Cerebellar cortex (tissue), 1 donor: ENCODE results near the gene GAS7.
"Not testable (repeated sequence)": the region's sequence is repeated elsewhere in the genome, so short reads cannot be mapped to it uniquely, and the experiment has no call there.

Source experiments
- DNase-seq: peaks from one replicate; pipeline ENCODE4 v3.0.0-alpha.2; 2015; ENCODE audit warnings: low spot score

Gene GAS7

DNA sequence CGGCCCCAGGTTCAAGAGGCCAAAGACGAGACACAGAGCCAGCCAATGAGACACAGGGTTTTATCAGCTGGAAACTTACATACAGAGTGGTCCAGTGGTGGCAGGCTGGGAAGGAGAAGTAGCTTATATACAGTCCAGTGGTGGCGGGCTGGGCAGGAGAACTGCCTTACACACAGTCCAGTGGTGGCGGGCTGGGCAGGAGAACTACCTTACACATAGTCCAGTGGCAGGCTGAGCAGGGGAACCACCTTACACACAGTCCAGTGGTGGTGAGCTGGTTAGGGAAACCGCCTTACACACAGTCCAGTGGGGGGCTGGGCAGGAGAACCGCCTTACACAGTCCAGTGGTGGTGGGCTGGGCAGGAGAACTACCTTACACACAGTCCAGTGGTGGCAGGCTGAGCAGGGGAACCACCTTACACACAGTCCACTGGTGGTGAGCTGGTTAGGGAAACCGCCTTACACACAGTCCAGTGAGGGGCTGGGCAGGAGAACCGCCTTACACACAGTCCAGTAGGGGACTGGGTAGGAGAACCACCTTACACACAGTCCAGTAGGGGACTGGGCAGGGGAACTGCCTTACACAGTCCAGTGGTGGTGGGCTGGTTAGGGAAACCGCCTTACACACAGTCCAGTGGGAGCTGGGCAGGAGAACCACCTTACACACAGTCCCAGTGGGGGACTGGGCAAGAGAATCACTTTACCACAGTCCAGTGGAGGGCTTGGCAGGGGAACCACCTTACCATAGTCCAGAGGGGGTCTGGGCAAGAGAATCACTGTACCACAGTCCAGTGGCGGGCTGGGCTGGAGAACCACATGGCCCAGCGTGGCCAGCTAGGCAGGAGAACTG, 90.9 kb downstream of the GAS7 start:
- DNase-seq: no peak

DNA sequence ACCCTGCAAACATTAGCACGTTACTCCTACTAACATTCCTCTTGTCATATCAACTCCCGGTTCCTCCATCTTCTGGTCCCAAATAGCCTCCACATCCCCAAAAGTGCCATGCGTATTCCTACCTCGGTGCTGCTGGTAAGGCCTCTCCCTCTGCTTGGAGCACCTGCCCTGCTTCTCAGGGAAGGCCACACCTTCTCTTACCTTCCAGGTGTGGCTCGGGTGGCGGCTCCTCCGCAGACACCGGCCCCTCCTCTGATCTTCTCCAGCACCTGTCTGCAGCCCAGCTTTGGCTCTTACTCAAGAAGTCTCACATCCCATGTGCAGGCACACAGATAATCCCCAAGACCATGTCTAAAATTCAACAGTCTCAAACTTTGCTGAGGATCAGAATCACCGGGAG, 92.3 kb downstream of the GAS7 start:
- DNase-seq: no peak

DNA sequence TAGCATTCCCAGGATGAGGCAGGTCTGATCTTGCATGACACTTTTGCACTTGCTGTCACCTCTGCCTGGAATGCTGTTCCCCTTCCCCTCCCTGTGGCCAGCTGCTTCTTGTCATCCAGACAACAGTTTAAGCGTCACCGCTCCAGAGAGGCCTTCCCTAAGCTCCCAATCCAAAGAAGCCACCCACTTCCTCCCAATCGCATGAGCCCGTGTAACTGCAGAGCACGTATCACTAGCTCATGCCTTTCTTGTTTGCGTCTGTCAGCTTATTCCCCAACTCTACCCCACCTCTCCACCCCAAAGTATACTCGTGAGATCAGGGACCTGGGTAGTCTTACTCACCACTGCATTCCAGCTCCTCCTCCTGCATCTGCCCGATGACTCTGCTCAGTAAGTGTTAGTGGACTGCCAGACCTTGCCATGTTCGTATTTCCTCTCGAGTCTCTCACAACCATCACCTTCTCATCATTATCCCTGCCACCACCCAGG, 92.8 kb downstream of the GAS7 start:
- DNase-seq: no peak

DNA sequence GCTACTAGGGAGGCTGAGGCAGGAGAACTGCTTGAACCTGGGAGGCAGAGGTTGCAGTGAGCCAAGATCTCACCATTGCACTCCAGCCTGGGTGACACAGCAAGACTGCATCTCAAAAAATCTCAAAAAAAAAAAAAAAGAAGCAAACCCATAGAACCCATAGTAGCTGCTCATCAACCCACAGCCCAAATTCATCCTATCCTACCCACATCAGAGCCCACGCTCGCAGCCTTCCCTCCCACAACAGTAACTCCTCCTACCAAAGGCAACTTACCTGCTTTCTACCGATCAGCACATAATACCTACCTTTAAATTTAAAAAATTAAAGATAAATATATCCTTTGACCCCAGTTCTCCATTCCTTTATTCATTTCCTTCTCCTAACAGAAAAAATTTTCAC, 94.7 kb downstream of the GAS7 start:
- DNase-seq: no peak

DNA sequence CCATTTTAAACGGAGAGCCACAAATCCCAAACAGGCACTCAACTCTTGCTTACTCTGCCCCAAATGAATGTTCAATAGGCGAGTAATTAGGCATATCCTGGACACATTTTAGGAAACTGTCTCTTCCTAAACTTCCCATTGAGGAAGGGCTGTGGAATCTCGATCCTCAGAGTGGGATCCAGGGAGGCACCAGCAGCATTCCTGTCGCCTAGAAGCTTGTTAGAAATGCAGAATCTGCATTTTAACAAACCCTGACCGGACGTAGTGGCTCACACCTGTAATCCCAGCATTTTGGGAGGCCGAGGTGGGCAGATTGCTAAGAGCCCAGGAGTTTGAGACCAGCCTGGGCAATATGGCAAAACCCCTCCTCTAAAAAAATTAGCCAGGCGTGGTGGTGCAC, 95.6 kb downstream of the GAS7 start:
- no peak for DNase-seq

DNA sequence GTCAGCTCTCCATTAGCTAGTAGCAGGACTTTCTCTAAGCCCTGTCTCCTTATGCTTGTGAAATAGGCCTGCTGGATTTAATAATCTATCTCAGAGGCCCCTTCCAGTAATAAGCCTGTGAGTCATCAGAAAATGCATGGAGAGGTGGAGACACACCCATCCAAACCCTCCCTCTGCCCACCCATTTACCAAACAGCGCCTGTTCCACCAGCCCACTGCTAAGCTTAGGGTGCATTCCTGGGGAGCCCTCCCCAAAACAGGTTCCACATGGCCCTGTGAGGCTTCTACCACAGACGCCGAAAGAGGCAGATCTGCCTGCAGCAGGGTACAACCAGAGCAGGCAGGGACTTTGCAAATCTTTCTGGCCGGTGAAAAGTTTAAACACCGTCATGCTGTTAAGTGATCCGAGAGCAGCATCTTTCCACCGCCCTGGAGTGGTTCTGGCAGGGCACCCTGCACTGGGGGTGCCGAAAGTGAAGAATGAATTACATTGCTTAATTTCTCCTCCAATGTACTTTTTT, 99.3 kb downstream of the GAS7 start:
- no peak for DNase-seq

DNA sequence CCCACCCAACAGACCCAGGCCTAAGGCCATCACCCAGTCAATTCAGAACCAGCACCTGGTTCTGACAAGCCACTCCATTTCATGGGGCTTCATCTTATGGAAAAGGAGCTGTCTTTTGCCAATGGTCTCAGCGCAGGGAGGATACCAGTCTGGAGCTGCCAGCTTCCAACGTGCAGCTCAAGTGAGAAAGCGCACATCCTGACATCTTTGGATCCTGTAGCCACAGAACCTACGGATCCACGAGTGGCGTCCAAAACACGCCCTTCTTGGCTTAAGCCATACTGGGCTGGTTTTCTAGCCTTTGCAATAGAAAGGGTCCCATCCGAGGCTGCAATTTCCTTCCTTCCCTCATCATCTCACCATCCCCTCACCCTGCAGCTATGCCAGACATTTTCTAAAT, 101.8 kb downstream of the GAS7 start:
- no peak for DNase-seq

DNA sequence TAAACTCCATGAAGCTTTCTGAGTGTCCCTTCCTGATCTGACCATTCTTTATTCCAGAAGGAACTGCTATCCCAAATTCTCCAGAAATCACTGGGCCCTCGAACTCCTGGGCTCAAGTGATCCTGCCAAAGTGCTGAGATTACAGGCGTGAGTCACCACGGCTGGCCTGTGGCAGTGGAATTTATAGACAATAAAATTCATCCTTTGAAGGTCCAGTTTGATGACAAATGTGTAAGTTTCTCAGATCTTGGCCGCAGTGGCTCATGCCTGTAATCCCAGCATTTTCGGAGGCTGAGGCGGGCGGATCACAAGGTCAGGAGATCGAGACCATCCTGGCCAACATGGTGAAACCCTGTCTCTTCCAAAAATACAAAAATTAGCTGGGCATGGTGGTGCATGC, 103.1 kb downstream of the GAS7 start:
- DNase-seq: not testable (repeated sequence)

DNA sequence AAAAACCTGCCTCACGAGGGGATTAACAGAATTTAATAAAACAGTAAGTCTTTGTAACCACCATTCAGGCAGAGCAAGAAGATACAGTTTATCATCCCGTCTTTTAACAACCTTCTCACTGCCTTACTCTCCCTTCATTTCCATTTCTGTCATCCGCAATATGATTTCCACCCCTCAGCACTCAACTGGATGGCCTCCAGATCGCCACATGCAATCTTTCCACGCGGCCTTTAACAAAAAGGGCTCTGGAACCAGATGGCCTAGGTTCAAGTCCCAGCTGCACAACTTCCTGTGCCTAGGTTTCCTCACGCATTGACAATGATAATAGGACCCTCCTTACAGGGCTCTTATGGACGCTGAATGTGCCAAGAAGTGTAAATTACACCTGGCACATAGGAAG, 103.6 kb downstream of the GAS7 start:
- no peak for DNase-seq

DNA sequence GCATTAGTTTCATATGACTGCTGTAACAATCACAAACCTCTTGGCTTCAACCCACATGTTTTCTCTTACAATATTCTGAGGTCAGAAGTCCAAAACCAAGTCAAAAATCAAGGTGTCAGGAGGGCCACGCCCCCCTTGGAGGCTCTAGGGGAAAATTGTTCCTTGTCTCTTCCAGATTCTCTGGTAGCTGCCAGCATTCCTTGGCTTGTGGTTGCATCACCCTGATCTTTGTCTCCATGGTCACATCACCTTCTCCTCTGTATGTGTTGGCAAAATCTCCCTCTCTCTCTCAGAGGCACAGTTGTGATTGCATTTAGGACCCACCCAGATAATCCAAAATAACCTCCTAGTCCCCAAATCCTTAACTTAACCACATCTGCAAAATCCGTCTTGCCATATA, 105.8 kb downstream of the GAS7 start:
- DNase-seq: no peak

DNA sequence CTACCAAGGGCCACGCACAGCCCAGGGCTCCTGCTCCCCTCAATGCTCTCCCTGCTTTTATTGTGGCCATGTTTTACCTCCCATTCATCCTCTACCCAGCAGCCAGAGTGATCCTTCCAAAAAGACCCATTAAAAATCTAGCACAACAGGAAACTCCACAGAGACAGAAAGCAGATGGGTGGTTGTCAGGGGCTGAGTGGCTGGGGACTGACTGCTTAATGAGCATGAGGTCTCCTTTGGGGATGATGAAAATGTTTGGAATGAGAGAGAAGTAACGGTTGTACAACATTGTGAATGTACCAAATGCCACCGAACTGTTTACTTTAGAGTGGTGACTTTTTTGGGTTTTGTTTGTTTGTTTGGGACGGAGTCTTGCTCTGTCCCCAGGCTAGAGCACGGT, 107.4 kb downstream of the GAS7 start:
- DNase-seq: no peak

DNA sequence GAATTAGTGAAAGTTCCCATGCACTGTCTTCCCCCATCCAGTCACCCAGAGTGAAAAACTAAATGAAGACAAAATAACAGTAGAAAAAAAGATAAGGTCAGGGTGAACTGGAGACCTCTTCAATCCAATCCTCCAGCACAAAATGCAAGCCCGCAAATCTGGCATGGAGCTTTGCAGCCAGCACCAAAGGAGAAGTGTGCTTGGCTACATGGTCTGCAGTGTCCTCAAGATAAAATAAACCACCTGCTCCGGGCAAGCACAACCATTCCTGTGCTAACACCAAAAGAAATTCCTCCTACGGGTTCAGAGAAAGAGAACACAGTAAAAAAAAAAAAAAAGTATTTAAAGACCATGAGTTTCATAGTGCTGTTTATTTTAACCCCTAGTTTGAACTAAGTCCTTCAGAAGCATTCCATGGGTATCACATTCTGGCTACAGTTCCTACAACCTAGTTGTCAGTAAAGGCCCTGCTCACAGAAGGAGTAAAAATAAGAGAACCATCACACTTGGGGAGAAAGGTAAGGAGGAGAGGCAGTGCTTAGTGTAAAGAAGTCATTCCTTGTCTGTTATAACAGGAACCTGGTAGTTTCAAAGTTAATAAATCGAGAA, 109.1 kb downstream of the GAS7 start:
- DNase-seq: no peak

DNA sequence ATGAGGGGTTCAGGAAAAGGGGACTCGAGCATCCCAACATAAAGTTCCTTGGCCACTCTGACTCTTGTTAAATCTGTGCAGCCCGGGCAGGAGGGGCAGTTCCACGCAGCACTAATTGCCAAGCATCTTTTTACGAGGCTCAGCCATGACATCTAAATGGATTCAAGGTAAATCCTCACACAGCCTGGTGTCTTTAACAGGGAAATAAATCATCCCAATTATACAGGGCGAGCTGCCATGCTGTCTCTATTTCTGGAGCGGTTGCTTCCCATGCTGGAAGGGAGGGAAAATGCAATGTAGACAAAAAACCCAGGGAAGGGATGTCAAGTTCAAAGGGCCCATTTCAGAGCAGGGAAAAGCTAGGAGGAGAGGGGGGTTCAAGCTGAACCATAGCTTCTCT, 110.0 kb downstream of the GAS7 start:
- no peak for DNase-seq

DNA sequence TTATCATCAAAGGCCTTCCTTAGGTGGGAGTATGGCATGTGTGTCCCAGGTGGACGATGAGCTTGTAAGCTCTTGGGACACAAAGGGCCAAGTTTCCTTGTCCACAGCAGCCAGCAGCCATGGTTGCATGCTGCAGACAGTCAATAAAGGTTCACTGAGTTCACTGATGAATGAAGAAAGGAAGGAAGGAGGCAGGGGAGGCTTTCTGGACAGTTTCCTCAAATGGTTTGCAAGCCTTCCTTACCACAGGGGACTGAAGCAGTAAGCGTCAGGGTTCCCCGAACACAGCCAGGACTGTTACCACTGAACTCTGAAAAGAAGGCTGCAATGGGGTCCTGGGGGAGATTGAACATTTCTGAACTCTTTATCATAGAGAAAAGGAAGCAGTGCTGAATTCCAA, 111.1 kb downstream of the GAS7 start:
- DNase-seq: no peak

DNA sequence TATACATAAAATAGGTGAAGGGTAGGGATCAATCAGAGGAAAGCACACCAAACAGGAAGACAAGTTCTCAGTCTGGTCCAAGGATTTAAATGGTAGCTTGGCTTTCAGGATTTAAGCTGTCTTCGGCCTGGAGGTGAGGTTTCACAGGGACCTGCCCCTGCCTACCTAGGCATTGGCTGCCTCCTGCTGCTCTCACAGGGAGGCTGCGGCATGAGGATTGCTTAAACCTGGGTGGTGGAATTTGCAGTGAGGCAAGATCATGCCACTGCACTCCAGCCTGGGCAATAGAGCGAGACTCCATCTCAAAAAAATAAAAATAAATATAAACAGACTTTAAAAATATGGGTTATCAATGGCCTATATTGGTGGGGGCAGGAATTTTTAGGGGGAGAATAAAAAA, 114.5 kb downstream of the GAS7 start:
- no peak for DNase-seq

DNA sequence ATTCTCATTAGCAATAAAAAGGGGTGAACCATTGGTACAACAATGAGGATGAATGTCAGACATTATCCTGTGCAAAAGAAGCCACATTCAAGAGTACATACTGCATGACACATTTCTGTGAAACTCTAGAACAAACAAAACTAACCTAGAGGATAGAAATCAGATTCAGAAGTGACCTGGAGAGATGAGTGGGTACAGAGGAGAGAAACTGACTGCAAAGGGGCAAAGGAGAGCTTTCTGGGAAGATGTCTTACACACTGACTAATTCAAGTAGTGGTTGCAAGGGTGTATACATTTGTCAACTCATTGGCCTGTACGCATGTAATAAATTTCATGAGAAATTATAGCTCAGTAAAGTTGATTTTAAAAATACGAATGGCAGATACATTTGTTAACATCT, 115.6 kb downstream of the GAS7 start:
- DNase-seq: no peak

DNA sequence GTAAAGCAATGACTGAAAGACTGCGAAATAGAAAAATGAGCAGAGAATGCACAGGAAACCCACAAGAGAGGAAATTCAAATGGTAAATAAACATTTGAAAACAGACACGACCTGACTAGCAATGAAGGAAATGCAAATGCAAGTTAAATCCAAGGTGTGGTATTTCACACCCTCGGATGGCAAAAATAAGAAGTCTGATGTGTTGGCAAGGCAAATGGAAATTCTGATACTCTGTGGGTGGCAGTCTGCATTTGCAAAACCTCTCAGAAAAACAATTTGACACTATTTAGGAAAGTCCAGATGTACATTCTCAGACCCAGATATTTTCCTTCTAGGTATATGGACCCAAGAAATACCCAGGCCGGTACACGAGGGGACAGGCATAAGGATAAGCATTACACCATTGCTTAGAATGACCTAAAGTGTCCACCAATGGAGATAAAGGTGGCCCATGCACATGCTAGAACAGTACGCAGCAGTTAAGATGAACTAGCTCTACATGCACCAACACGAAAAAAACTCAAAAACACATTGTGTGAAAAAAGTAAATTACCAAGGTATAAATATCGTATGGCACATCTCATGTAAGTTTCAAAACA, 116.7 kb downstream of the GAS7 start:
- no peak for DNase-seq

DNA sequence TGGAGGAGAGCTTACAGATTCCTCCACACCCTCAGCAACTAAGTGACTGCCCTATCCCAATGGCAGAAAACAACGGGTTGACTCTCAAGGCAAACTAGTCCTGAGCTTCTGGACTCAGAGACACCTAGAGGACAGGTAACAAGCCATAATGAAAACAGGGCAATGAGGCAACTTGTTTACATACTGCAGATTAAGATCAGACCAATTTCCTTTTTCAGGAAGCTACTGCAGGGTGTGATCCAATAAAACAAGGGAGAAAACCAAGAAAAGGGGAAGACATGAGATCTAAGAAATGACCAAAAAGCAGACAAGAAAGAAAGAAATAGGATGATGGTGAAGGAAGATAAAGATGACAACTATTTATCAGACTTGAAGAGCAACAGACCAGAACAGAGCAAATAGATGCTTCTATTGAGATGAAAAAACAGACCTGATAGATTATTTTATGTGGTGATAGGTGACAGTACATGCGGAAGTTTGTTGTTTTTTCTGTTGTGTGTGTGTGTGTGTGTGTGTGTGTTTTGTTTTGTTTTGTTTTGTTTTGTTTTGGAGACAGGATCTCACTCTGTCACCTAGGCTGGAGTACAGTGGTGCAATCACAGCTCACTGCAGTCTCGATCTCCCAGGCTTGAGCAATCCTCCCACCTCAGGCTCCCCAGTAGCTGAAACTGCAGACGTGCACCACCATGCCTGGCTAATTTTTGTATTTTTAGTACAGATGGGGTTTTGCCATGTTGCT, 120.7 kb downstream of the GAS7 start:
- no peak for DNase-seq

DNA sequence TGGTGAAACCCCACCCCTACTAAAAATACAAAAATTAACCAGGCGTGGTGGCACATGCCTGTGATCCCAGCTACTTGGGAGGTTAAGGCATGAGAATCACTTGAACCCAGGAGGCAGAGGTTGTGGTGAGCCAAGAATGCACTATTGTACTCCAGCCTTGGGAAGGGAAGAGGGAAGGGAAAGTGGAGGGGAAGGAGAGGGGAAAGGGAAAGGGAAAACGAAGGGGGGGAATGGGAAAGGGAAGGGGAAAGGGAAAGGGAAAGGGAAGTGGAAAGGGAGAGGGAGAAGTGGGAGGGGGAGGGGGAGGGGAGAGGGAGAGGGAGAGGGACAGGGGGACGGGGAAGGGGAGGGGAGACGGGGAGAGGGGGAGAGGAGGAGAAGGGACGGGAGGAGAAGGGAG, 122.5 kb downstream of the GAS7 start:
- no peak for DNase-seq

DNA sequence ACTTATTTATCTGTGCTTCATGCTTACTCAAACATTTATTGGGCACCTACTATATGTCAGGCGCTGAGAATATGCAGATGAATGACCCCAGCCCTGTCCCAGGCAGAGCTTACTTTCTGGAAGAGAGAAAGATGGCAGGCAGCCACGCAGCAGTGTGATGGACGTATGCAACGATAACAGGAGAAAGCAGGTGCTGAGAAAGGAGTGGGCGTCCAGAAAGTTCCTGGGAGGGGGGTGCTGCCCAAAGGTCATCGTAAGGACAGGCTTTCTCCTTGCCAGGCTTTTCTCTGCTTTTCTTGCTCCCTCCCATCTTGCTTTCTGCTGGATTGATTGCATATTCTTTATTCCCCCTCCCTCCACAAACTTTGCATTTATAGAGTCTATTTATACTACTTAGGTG, 124.5 kb downstream of the GAS7 start:
- no peak for DNase-seq

DNA sequence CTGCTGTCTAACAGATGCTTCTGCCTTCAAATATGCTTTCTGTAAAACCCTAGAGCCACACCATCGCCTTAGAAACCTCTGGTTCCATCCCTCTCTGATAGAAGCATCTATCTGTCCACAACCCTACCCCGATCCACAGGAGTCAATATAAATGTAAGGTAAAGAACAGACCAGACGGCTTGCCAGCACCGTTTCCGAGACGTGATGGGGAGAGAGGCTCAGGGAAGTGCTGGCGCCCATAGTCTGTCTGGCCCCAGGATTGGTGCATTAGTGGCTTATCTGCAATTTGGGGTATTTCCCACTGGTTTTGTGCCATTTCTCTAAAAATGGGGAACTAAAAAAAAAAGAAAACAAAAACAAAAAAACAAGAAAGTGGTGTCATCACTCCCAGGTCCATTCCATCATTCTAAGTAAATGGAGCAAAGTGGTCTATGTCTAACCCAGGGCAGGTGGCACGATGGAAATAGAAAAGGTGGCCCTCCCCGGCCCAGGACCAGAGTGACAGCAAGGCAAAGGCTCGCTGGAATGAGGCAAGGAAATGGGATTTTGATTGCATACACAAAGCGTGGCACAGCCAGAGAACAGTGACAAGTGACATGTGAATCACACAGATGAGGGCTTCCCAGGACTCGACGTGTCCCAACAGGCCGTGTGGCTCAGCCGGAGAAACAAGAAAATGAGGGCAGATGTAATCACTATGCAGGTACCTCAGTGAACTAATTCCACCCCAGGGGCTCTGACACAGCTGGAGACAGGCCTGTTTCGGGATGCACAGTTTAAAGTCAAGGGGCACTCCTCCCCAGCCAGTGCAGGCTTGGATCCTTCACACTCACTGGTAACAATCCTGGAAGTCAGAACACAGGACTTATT, 125.6 kb downstream of the GAS7 start:
- no peak for DNase-seq
